ACC112 (cell line): ENCODE data around the gene NTMT2.
"Not testable (repeated sequence)": the region's sequence is repeated elsewhere in the genome, so short reads cannot be mapped to it uniquely, and the experiment has no call there.

Experiments
- H2AFZ ChIP-seq: fragments of 200-600 bp; sonication (generic); one replicate; pipeline ENCODE4 v1.6.0; 2017; ENCODE audit warnings: antibody characterized with exemption, low read length; ENCODE audit not compliant: unreplicated experiment
- H3K27ac ChIP-seq: fragments of 200-600 bp; sonication (generic); 2 replicates; pipeline ENCODE4 v1.5.1; 2014; ENCODE audit warnings: low read depth, mild to moderate bottlenecking, antibody characterized with exemption, low read length, moderate library complexity
- H3K27me3 ChIP-seq: fragments of 200-600 bp; sonication (generic); 2 replicates; pipeline ENCODE4 v1.6.1; 2014; ENCODE audit warnings: mild to moderate bottlenecking, antibody characterized with exemption, low read length, moderate library complexity, mixed read lengths; ENCODE audit not compliant: insufficient read depth
- H3K36me3 ChIP-seq: fragments of 200-600 bp; sonication (generic); 2 replicates; pipeline ENCODE4 v1.6.1; 2016; ENCODE audit warnings: mild to moderate bottlenecking, antibody characterized with exemption, low read length, moderate library complexity, mixed read lengths; ENCODE audit not compliant: insufficient read depth
- H3K4me1 ChIP-seq: fragments of 200-600 bp; sonication (generic); one replicate; pipeline ENCODE4 v1.6.1; 2016; ENCODE audit warnings: low read length, mixed read lengths; ENCODE audit not compliant: insufficient read depth, unreplicated experiment, control insufficient read depth
- H3K4me3 ChIP-seq: fragments of 200-600 bp; sonication (generic); 2 replicates; pipeline ENCODE4 v1.5.1; 2014; ENCODE audit warnings: mild to moderate bottlenecking, low read depth, low read length
- H3K79me2 ChIP-seq: fragments of 200-600 bp; sonication (generic); one replicate; pipeline ENCODE4 v1.6.0; 2016; ENCODE audit warnings: low read length; ENCODE audit not compliant: control insufficient read depth, unreplicated experiment, insufficient read depth

NTMT2 gene

DNA sequence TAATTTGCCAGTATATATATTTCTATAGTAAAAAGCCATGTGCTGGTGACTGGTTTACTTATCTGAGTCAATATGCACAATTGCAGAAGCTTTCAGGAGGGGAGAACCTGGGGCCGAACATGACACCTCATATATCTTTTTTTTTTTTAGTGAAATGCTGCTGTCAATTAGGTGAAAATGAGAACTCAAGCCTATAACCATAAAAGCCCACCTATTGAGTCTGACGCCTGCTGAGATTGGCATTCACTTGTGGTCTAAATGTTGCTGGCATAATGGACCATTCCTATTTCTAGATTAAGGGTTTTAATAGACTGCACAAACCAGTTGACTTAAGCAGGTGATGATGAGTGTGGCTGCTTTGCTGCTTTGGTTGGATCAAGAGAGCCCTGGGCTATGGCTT, 10.8 kb downstream of the NTMT2 start:
- Histone ChIP-seq H3K4me1 (no peaks in the 10 kb centered on the region), H3K27me3 (no peaks in the 10 kb centered on the region), H3K27ac (no peak overlapping the region), H3K79me2 (no peaks in the 10 kb centered on the region), H3K36me3 (no peaks in the 10 kb centered on the region), H2AFZ (no peak overlapping the region), H3K4me3 (no peak overlapping the region)

DNA sequence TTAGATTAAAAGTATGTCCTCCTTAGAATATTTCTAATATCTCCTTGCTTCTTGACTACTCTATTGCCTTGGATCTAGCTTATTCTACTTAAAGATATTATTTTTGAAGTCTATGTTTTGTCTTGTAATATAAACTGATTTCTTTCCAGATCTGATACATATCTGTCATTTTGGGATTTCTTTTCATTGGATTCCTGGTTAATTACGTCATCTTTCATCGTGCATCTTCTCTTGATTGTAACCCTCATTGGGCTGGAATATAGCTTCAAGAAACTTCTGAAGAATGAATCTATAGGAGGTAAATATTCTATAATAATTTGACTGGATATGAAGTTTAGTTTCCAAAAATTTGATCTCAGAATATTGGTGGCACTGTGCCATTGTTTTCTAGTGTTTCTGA, 12.1 kb downstream of the NTMT2 start:
- Histone ChIP-seq H3K36me3 (no peaks in the 10 kb centered on the region), H3K27me3 (no peaks in the 10 kb centered on the region), H3K27ac (no peak overlapping the region), H2AFZ (no peak overlapping the region), H3K4me1 (peaks cover 4% of the 10 kb centered on the region), H3K79me2 (no peaks in the 10 kb centered on the region), H3K4me3 (no peak overlapping the region)

DNA sequence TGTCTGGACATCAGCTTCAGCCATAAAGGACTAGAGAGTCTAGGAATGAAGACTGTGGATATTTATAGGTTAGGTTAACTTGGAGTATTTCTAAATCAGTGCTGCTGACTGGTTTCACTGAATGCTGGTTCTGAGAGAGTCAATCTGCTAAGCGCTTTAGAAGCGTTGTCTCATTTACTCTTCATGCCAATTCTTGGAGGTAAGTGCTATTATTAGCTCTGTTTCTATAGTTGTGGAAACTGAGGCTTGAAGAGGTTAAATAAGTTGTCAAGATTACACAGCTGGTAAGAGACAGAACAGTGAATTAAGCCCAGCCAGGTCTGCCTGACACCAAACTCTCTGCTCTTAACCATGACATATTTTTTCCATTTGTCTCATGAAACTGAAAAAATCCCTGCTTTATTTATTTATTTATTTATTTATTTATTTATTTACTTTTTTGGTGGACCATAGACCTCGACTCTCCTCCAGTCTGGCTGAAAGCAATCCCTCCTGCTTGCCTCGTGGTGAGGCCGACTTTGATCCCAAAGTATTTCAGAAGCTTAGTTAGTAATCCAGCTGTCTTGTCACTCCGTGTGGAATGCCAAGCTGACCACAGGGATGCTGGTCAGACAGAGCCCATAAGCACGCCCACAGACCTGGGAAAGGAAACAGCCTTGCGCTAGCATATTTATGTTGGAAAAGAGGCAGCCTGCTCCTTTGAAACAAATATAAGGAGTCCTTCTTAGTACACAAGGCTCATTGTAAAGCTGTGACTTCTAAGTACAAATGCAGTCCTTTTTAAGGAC, 16.9 kb downstream of the NTMT2 start:
- Histone ChIP-seq H3K79me2 (no peaks in the 10 kb centered on the region), H3K4me3 (0 out of 2 replicates have a peak overlapping the region, but pooled peaks have one; percentile 7), H2AFZ (peak overlapping the region; percentile 94), H3K27ac (peak overlapping the region; percentile 25; the same call in 1 of the 2 replicates), H3K27me3 (no peaks in the 10 kb centered on the region), H3K36me3 (no peaks in the 10 kb centered on the region), H3K4me1 (peaks cover 8% of the 10 kb centered on the region)

DNA sequence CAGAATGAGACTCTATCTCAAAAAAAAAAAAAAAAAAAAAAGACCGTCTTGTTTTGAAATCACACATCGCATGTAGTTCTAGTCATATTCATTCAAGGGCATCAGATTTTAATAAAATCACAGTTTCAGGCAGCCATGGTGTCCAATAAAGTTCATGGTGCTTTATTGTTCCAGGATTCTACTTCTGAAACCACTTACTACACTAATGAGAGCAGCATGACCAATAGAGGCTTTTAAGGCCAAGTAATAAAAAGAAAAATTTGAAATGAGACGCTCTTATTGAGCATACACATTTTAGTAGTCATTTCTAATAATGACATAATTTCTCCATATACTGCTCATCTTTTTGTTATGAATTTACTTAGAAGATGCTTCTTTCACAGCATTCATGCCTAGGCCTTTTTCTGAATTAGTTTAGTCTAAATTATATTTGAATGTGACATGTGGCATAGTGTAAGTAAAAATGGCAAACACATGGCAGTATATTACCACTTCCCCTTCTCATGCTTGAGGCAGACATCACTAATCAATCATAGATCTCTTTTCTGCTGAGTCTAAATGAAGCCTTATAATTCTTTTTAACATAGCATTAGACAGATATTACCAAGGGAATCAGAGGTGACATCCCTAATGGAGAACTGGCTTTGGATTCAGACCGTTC, 18.5 kb downstream of the NTMT2 start:
- Histone ChIP-seq H3K27me3 (no peaks in the 10 kb centered on the region), H3K4me1 (peaks cover 8% of the 10 kb centered on the region), H3K36me3 (no peaks in the 10 kb centered on the region), H3K27ac (no peak overlapping the region), H3K79me2 (no peaks in the 10 kb centered on the region), H2AFZ (no peak overlapping the region), H3K4me3 (no peak overlapping the region)

DNA sequence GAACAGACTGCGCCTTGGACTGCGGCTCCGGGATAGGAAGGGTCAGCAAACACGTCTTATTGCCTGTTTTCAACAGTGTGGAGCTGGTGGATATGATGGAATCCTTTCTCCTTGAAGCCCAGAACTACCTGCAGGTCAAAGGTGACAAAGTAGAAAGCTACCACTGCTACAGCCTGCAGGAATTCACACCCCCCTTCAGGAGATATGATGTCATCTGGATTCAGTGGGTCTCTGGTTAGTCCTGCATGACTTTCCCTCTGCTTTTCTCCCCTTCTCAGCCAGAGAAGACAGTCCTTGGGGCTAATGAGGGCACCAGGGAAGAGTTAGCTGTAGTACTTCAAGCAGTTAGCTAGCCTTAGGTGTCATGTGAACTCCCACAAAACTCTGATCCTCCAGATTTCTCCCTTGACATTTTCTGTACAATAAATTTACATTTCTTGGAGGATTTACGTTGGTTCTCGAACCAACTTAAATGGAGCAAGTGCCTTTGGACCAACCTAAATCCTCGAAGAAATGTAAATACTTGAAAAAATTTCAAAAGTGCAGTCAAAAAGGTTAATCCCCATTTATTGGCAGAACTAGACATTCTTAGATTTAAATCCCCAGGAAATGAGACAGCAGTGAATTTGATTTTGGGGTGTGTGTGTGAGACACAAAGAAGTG, 20.9 kb downstream of the NTMT2 start:
- Histone ChIP-seq H3K27ac (no peak overlapping the region), H3K27me3 (no peaks in the 10 kb centered on the region), H3K4me1 (peaks cover 8% of the 10 kb centered on the region), H2AFZ (no peak overlapping the region), H3K79me2 (no peaks in the 10 kb centered on the region), H3K4me3 (no peak overlapping the region), H3K36me3 (no peaks in the 10 kb centered on the region)

DNA sequence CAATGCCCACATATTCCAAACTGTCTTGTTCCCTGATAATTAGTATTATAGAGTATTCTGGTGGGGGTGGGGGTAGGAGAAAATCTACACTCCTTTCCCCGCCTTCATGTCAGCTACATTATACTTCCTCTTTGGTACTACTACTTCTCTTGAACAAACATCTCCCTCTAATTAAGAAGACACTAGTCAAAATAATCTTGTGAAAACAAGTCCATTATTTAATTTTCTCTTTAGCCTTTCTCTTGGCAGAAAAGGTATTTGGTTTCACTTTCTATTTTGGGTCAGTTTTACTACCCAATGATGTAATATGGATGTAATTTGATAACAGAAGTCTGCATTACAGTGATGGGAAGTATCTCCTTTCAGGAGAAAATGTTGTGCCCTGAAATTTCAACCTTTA, 22.5 kb downstream of the NTMT2 start:
- H3K4me3 ChIP-seq, result peak overlapping the region; percentile 68
- peaks cover under 1% of the 10 kb centered on the region for H3K4me1 ChIP-seq
- H2AFZ ChIP-seq, result peak overlapping the region; percentile 95
- no peaks in the 10 kb centered on the region for H3K27me3 ChIP-seq
- peak overlapping the region; percentile 25; the same call in 1 of the 2 replicates for H3K27ac ChIP-seq
- no peaks in the 10 kb centered on the region for H3K79me2 ChIP-seq
- H3K36me3 ChIP-seq, result no peaks in the 10 kb centered on the region

DNA sequence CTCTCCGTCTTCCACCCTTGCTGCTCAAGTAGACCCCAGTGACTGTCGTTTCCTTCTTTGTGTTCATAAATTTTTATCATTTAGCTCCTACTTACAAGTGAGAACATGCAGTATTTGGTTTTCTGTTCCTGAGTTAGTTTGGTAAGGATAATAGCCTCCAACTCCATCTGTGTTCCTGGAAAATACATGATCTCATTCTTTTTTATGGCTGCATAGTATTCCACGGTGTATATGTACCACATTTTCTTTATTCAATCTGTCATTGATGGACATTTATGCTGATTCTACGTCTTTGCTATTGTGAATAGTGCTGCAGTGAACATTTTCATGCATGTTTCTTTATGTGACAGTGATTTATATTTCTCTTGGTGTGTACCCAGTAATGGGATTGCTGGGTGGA, 24.8 kb downstream of the NTMT2 start:
- not testable (repeated sequence) for H3K27ac ChIP-seq, H3K4me1 ChIP-seq, H3K4me3 ChIP-seq, H3K27me3 ChIP-seq, H3K79me2 ChIP-seq, H3K36me3 ChIP-seq, H2AFZ ChIP-seq

DNA sequence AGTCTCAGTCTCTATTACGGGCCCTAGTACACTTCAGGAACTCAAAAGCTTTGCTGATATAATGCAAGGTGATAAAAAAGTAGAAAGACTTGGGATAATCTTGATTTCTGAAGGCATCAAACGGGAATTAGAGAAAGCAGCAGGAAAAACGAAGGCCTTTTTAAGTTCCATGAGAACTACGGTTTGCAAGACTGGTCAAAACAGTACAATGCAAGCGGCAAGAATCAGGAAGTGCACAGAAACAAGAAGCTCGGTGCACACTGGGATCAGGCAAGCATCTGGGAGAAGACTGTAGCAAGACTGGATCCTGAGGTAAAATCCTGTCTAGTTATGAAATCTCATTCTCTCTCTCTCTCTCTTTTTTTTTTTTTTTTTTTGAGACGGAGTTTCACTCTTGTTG, 28.6 kb downstream of the NTMT2 start:
- H3K4me1 ChIP-seq, result no peaks in the 10 kb centered on the region
- H3K36me3 ChIP-seq, result no peaks in the 10 kb centered on the region
- H3K27me3 ChIP-seq, result no peaks in the 10 kb centered on the region
- no peak overlapping the region for H3K27ac ChIP-seq
- no peak overlapping the region for H3K4me3 ChIP-seq
- H2AFZ ChIP-seq, result no peak overlapping the region
- H3K79me2 ChIP-seq, result no peaks in the 10 kb centered on the region

DNA sequence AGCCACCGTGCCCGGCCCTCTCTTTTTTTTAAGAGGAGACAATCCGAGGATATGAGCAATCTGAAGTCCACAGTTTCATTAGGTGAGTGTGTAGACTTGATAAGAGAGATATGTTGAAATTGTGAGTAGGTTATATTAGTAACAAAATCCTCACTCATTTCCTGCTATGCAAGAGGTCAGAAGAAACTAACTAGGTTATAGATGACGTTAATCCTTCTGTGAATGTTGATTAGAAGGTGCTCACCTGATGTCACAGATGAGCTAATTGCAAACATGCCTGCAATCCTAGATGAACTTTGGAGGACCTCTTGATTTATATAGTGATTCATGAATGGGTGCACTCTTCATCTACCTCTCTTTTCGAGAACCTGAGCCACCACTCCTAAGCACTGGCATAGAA, 29.3 kb downstream of the NTMT2 start:
- Histone ChIP-seq H3K4me3 (no peak overlapping the region), H2AFZ (no peak overlapping the region), H3K4me1 (no peaks in the 10 kb centered on the region), H3K79me2 (no peaks in the 10 kb centered on the region), H3K27ac (no peak overlapping the region), H3K27me3 (no peaks in the 10 kb centered on the region), H3K36me3 (no peaks in the 10 kb centered on the region)

DNA sequence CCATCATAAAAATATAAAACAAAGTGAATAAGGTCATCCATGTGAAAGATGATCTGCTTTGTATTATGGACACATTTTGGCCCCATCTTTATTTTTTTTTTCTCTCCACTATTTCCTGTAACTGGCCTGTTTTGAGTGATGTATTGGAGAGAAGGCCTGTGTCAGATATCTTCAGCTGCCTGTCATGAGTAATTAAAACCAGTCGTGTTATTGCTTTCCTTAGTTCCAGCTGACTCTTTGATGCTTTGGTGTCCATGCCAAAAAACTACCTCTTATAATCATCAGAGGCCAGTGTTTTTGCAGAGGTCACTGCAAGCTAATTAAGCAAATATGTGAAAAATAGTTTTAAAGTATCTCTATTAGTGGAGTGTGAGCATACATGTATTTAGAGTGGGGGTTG, 29.7 kb downstream of the NTMT2 start:
- H3K36me3 ChIP-seq, result no peaks in the 10 kb centered on the region
- H2AFZ ChIP-seq, result no peak overlapping the region
- H3K4me1 ChIP-seq, result no peaks in the 10 kb centered on the region
- H3K27me3 ChIP-seq, result peaks cover under 1% of the 10 kb centered on the region
- H3K79me2 ChIP-seq, result no peaks in the 10 kb centered on the region
- H3K27ac ChIP-seq, result no peak overlapping the region
- no peak overlapping the region for H3K4me3 ChIP-seq
